ENCODE results near the gene CD99L2. TPM values are rescaled to one million over a fixed set of nuclear protein-coding genes. Genes with fewer than 3 reads are reported as not detected.

CD99L2 gene
- total RNA-seq, 2 donors from 2014 or later: 12.4 to 18.3 TPM

GRCh38 chrX:150792949-150793527 is 105.4 kb downstream of the CD99L2 start:
- peaks cover 2 to 7% of the 10 kb centered on the region in 2 donors for H3K36me3 Mint-ChIP-seq (ENCODE audit: insufficient read depth in 2 of 2)
- no peak for DNase-seq
- H3K4me1 Mint-ChIP-seq (ENCODE audit: low read depth): peaks cover 7% of the 10 kb centered on the region
- peaks cover 16% of the 10 kb centered on the region for H3K27me3 Mint-ChIP-seq (ENCODE audit: low read depth)
- no peak overlapping the region for H3K4me3 Mint-ChIP-seq
- no peak overlapping the region for H3K27ac Mint-ChIP-seq
- H3K9me3 Mint-ChIP-seq: peaks cover 0 to 2% of the 10 kb centered on the region in 2 donors
- ATAC-seq (replicated peaks in 1 of 2): no peak

- Mint-ChIP-seq H3K27ac (no peak overlapping the region), H3K27me3 (ENCODE audit: low read depth) (peaks cover 2% of the 10 kb centered on the region), H3K9me3 (peaks cover 2% of the 10 kb centered on the region in 2 donors), H3K36me3 (ENCODE audit: insufficient read depth in 2 of 2) (peaks cover 0 to 3% of the 10 kb centered on the region in 2 donors), H3K4me3 (no peak overlapping the region), H3K4me1 (ENCODE audit: low read depth) (peaks cover 7% of the 10 kb centered on the region)
- DNase-seq (no peak), ATAC-seq (replicated peaks in 1 of 2) (no peak)
These were observed 108.4 kb downstream of the CD99L2 start for GRCh38 chrX:150790021-150790420.

- Mint-ChIP-seq H3K9me3 (no peaks in the 10 kb centered on the region), H3K27me3 (ENCODE audit: low read depth) (no peaks in the 10 kb centered on the region), H3K36me3 (ENCODE audit: insufficient read depth in 2 of 2) (no peaks in the 10 kb centered on the region), H3K27ac (no peak overlapping the region), H3K4me3 (no peak overlapping the region), H3K4me1 (ENCODE audit: low read depth) (peaks cover 5% of the 10 kb centered on the region)
- ATAC-seq (replicated peaks in 1 of 2) (no peak), DNase-seq (no peak)
These were observed 116.8 kb downstream of the CD99L2 start for GRCh38 chrX:150781677-150782076.

GRCh38 chrX:150779385-150779784 is 119.1 kb downstream of the CD99L2 start:
- Mint-ChIP-seq H3K27ac (no peak overlapping the region), H3K9me3 (no peaks in the 10 kb centered on the region), H3K4me3 (no peak overlapping the region), H3K4me1 (ENCODE audit: low read depth) (peaks cover 5% of the 10 kb centered on the region), H3K36me3 (ENCODE audit: insufficient read depth in 2 of 2) (no peaks in the 10 kb centered on the region), H3K27me3 (ENCODE audit: low read depth) (no peaks in the 10 kb centered on the region)
- ATAC-seq (replicated peaks in 1 of 2) (no peak), DNase-seq (no peak)

- no peak overlapping the region for H3K27ac Mint-ChIP-seq
- DNase-seq (no peak), ATAC-seq (replicated peaks in 1 of 2) (no peak)
- H3K4me3 Mint-ChIP-seq: no peak overlapping the region
- H3K9me3 Mint-ChIP-seq: no peaks in the 10 kb centered on the region
- peaks cover 5% of the 10 kb centered on the region for H3K4me1 Mint-ChIP-seq (ENCODE audit: low read depth)
- H3K36me3 Mint-ChIP-seq (ENCODE audit: insufficient read depth in 2 of 2): no peaks in the 10 kb centered on the region
- H3K27me3 Mint-ChIP-seq (ENCODE audit: low read depth): no peaks in the 10 kb centered on the region
These were observed 121.0 kb downstream of the CD99L2 start for GRCh38 chrX:150777328-150777992.

- no peak overlapping the region for H3K27ac Mint-ChIP-seq
- H3K36me3 Mint-ChIP-seq (ENCODE audit: insufficient read depth in 2 of 2): no peaks in the 10 kb centered on the region
- H3K9me3 Mint-ChIP-seq: no peaks in the 10 kb centered on the region
- no peak overlapping the region for H3K4me3 Mint-ChIP-seq
- DNase-seq: no peak
- peaks cover 5% of the 10 kb centered on the region for H3K4me1 Mint-ChIP-seq (ENCODE audit: low read depth)
- ATAC-seq (replicated peaks in 1 of 2): no peak
- H3K27me3 Mint-ChIP-seq (ENCODE audit: low read depth): no peaks in the 10 kb centered on the region
These were observed 122.7 kb downstream of the CD99L2 start for GRCh38 chrX:150775569-150776350.

GRCh38 chrX:150774798-150775568 is 123.5 kb downstream of the CD99L2 start:
- ATAC-seq (replicated peaks in 1 of 2): no peak
- no peak for DNase-seq
- Mint-ChIP-seq H3K4me1 (ENCODE audit: low read depth) (peaks cover 5% of the 10 kb centered on the region), H3K4me3 (no peak overlapping the region), H3K36me3 (ENCODE audit: insufficient read depth in 2 of 2) (no peaks in the 10 kb centered on the region), H3K9me3 (no peaks in the 10 kb centered on the region), H3K27me3 (ENCODE audit: low read depth) (no peaks in the 10 kb centered on the region), H3K27ac (no peak overlapping the region)

- Mint-ChIP-seq H3K4me3 (no peak overlapping the region), H3K27me3 (ENCODE audit: low read depth) (no peaks in the 10 kb centered on the region), H3K36me3 (ENCODE audit: insufficient read depth in 2 of 2) (no peaks in the 10 kb centered on the region), H3K4me1 (ENCODE audit: low read depth) (peaks cover 5% of the 10 kb centered on the region), H3K9me3 (no peaks in the 10 kb centered on the region), H3K27ac (no peak overlapping the region)
- no peak for DNase-seq
- no peak for ATAC-seq (replicated peaks in 1 of 2)
These were observed 124.8 kb downstream of the CD99L2 start for GRCh38 chrX:150773634-150774033.

GRCh38 chrX:150773117-150773516 is 125.4 kb downstream of the CD99L2 start:
- Mint-ChIP-seq H3K27ac (no peak overlapping the region), H3K9me3 (no peaks in the 10 kb centered on the region), H3K27me3 (ENCODE audit: low read depth) (no peaks in the 10 kb centered on the region), H3K4me1 (ENCODE audit: low read depth) (peaks cover 4% of the 10 kb centered on the region), H3K36me3 (ENCODE audit: insufficient read depth in 2 of 2) (no peaks in the 10 kb centered on the region), H3K4me3 (no peak overlapping the region)
- DNase-seq: no peak
- ATAC-seq (replicated peaks in 1 of 2): no peak

GRCh38 chrX:150772150-150772970 is 126.1 kb downstream of the CD99L2 start:
- ATAC-seq (replicated peaks in 1 of 2) (peak; percentile 65 to 70), DNase-seq (peak; percentile 79 to 83)
- no peaks in the 10 kb centered on the region for H3K36me3 Mint-ChIP-seq (ENCODE audit: insufficient read depth in 2 of 2)
- no peaks in the 10 kb centered on the region for H3K9me3 Mint-ChIP-seq
- H3K4me3 Mint-ChIP-seq: no peak overlapping the region
- no peaks in the 10 kb centered on the region for H3K27me3 Mint-ChIP-seq (ENCODE audit: low read depth)
- H3K27ac Mint-ChIP-seq: no peak overlapping the region
- H3K4me1 Mint-ChIP-seq (ENCODE audit: low read depth): peaks cover 5% of the 10 kb centered on the region

GRCh38 chrX:150771116-150771515 is 127.4 kb downstream of the CD99L2 start:
- H3K36me3 Mint-ChIP-seq (ENCODE audit: insufficient read depth in 2 of 2): no peaks in the 10 kb centered on the region
- peaks cover 5% of the 10 kb centered on the region for H3K4me1 Mint-ChIP-seq (ENCODE audit: low read depth)
- no peak overlapping the region for H3K4me3 Mint-ChIP-seq
- no peaks in the 10 kb centered on the region for H3K9me3 Mint-ChIP-seq
- DNase-seq: no peak
- H3K27me3 Mint-ChIP-seq (ENCODE audit: low read depth): no peaks in the 10 kb centered on the region
- no peak for ATAC-seq (replicated peaks in 1 of 2)
- no peak overlapping the region for H3K27ac Mint-ChIP-seq

- H3K27ac Mint-ChIP-seq: no peak overlapping the region
- H3K4me3 Mint-ChIP-seq: no peak overlapping the region
- no peak for DNase-seq
- H3K36me3 Mint-ChIP-seq (ENCODE audit: insufficient read depth in 2 of 2): no peaks in the 10 kb centered on the region
- peaks cover 5% of the 10 kb centered on the region for H3K4me1 Mint-ChIP-seq (ENCODE audit: low read depth)
- no peak for ATAC-seq (replicated peaks in 1 of 2)
- H3K27me3 Mint-ChIP-seq (ENCODE audit: low read depth): no peaks in the 10 kb centered on the region
- H3K9me3 Mint-ChIP-seq: no peaks in the 10 kb centered on the region
These were observed 127.8 kb downstream of the CD99L2 start for GRCh38 chrX:150770623-150771022.

Measured in activated T-cell treated with anti-CD3 and anti-CD28 coated beads, Interleukin-2, amount 50 U/mL, for 72 hours (primary cell).